ENCODE measurements around the gene ASPRV1. TPM values are rescaled to one million over a fixed set of nuclear protein-coding genes. Genes with fewer than 3 reads are reported as not detected.
"Not testable (repeated sequence)": the region's sequence is repeated elsewhere in the genome, so short reads cannot be mapped to it uniquely, and the experiment has no call there.

The ASPRV1 gene
- 0.23 TPM in 1 of 2 replicates, not detected in the other for total RNA-seq (2014; rRNA removed; shearing (Covaris generic))

DNA sequence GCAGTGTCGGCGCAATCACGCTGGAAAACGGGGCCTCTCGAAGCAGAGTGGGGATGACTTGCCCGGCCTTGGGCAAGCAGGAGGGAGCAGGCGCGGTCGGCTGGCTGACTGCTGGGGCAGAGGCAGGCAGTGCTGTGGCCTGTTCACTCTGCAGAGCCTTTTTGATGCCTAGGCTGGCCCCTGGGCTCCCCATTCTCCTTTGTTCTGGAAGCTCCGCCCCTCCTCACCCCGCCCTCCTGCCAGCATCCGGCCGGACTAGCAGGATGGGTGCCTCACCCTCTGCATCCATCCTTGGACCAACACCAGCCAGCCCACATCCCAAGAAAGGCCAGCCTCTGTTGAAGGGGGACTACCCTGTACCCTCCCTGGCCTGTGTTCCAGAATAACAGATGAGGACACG is at the start of gene ASPRV1:
Gene ASPRV1 (minus strand): TSS at position 136 of the 400 bp plus-strand sequence. CDS start 195 bp downstream, outside the sequence.
- no peak for DNase-seq (ENCODE audit: low spot score)

DNA sequence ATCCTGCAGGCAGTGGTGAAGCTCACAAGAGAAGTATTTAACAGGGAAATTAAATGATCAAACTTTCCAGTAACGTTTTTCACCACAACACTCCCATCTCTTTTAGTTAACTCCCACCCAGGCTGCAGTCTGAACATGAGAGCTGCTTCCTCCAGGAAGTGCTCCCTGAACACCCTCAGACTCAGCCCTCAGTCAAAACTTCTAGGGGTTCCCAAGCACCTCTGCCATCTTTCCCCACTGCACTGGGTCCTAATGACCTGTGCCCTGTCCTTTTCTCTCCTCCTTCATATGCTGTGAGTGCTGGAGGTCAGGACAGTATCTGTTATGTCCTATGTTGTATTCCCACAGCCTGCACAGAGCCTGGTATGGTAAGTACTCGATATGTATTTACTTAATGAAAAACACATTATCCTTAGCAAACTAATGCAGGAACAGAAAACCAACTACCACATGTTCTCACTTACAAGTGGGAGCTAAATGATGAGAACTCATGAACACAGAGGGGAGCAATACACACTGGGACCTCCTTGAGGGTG is 49.2 kb upstream of the ASPRV1 start:
- DNase-seq (ENCODE audit: low spot score) = no peak

DNA sequence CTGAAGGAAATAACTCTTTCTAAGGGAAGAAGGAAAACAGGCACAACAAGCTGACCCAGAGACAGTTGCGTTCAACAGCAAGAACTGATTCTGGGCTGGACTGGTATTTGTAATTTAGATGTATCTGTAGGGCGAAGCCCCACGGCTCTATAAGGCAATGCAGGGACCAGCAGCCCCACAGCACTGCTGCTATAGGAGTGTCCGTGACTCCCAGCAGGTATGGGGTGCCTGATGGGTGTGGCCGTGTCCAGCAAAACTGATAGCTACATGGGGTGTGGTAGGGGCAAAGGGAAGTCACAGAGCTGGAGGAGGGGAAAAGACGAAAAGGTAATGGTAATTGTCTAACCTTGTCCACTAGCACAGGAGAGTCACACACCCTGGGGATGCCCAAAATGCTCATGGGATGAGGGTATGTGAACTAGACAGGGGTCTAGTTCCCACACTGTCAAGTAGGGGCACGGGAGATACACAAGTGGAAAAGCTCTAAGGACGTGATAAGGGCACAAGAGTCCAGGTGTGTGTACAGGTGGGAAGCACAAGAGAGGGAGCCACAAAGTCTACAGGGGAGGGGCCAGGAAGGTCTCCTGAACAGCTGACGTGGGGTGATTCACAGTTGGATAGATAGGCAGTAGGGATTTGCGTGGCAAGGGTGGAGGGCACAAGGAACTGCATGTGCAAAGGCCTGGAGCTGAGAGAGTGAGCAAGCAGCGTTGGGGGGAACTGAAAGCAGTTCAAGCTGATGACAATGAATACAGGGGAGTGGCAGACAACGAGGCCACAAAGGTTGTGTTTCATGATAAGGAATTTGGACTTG is 48.5 kb upstream of the ASPRV1 start:
- no peak for DNase-seq (ENCODE audit: low spot score)

DNA sequence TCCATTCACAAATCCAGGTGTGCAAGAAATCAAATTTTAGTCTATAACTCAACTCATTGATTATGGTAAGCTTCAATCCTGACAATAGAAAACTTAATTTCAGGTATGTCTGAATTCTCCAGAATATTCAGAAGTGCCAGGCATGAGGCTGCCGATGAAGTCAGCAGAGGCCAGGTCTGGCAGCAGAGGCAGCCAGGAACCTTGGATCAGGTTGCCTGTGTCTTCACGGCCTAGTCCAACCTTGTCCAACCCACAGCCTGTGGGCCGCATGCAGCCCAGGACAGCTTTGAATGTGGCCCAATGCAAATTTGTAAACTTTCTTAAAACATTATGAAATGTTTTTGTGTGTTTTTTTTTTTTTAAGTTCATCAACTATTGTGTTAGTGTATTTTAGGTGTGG is 46.9 kb upstream of the ASPRV1 start:
- no peak for DNase-seq (ENCODE audit: low spot score)

DNA sequence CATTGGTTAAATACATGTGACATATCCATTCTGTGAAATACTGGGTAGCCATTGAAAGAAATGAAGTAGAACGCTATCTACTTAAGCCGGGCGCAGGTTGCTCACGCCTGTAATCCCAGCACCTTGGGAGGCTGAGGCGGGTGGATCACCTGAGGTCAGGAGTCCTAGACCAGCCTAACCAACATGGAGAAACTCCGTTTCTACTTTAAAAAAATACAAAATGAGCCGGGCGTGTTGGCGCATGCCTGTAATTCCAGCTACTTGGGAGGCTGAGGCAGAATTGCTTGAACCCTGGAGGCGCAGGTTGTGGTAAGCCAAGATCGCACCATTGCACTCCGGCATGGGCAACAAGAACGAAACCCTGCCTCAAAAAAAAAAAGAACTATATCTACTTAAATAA is 45.7 kb upstream of the ASPRV1 start:
- DNase-seq (ENCODE audit: low spot score) = no peak

DNA sequence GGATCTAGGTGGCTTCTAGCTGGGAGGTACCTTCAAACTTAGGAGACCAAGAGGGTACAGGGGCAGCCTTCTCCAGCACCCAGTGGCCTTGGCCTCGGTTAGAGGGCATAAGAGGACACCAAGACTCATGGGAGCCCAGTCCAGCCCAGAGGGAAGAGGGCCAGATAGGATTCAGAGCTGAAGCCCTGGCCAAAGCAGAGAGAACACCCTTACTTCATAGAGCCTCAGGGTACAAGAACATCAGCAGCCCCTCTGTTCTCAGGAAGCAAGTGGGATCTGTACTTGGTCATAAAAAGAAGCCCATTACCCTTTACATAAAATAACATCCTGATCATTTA is 45.0 kb upstream of the ASPRV1 start:
- no peak for DNase-seq (ENCODE audit: low spot score)

DNA sequence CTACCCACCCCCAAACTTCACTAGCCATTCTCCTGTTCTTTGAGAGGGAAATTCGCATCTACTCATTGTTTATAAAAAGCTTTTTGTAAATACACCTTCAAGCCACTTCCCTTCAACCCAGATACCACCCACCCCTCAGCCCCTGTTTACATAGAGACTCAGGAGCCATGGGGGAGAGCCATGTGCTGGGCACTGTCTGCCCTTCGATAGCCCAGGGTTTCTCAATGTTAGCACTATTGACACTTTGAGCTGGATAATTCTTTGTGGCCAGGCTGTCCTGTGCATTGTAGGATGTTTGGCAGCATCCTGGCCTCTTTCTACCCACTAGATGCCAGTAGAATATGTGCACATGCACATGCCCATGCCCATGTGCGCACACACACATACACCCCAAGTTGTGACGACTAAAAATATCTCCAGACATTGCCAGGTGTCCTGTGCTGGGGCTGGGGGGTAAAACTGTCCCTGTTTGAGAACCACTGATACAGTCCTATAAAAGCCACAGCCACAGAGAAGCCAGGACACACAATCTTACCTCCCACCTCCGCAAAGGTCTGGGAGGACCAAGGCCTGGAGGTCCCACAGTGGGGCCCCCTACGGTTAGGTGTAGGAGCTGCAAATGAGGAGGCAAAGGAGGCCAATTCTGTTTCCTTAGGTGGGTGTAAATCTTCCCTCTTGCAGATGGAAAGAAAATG is 44.5 kb upstream of the ASPRV1 start:
- no peak for DNase-seq (ENCODE audit: low spot score)

DNA sequence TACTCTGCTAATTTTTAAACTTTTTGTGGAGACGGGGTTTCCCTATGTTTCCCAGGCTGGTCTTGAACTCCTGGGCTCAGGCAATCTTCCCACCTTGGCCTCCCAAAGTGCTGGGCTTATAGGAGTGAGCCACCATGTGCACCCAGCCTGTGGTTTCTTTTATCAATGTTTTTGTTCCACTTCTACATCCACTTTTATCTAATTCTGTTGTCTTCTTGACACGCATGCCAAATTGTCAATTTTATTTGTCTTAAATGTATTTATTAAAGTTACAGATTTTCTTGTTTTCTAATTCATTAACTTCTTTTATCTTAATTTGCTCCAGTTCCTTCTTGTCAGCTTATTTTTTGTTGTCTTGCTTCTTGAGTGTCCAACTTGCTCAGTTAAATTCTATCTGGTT is 43.8 kb upstream of the ASPRV1 start:
- DNase-seq (ENCODE audit: low spot score) = no peak

DNA sequence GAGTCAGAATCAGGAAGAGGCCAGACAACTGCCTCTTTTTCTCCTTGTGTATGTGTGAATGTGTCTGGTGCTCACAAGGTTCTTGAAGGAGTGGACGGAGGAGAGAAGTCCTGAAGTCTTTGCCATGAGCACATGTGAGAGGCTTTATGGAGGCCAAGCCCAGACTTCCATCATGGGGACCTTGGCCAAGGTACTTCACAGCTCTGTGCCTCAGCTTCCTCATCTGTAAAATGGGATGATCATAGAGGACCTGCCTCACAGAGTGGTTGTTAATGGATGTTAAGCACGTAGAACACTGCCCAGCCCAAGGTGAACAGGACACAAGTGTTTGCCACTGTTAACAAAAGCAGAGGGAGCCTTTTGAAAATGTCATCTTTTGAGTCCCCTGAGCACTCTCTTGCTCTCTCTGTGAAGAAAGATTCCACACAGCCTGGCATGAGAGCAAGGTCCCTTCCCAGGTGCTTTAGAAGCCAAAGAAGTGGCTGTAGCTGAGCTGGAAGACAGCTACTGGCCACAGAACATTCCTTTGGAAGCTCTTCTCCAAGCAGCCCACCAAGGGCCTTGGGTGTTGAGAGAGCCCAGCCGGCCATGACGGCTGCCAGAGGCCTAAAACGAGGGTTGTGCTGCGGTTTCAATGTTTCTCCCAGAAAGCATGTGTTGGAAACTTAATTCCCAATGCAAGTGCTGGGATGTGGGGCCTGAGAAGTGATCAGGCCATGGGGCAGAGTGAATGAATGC is 41.8 kb upstream of the ASPRV1 start:
- DNase-seq (ENCODE audit: low spot score) = no peak

DNA sequence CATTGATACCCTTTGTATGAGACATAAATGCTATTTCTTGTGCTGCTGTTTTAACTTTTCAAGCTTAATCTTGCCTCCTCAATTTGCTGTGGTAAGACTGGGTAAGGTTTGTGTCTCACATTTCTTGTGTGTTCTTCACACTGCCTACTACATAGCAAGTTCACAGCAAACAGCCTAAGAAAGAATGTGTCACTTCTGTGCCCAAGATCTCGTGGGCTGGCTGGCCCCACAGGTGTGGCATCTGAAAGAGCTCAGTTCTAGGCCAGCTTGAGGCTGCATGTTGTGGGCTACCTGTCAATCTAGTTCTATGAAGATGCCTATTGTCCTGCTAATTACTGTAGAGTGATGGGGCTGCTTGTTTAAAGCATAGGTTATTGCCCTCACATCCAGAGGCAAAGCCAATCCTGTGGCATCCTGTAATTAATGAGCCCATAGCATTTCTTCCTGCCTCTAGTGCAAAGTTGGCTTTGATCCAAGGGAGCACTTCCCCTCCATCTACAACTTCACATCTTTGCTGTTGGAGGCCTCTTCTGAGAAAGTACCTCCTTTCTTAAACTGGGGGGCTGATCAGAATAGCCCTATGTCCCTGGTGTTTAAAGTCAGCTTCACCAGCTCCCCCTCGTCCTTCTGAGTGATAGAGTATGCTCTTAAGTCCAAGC is 40.9 kb upstream of the ASPRV1 start:
- DNase-seq (ENCODE audit: low spot score) = no peak

DNA sequence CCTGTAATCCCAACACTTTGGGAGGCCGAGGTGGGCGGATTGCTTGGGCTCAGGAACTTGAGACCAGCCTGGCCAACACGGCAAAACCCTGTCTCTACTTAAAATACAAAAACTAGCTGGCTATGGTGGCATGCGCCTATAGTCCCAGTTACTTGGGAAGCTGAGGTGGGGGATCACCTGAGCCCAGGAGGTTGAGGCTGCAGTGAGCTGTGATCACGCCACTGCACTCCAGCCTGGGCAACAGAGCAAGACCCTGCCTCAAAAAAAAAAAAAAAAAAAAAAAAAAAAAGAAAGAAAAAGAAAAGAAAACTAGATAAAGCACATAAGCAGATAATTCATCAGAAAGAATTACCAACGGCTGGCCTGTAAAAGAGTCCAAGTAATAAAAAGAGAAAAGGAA is 39.1 kb upstream of the ASPRV1 start:
- not testable (repeated sequence) for DNase-seq (ENCODE audit: low spot score)

DNA sequence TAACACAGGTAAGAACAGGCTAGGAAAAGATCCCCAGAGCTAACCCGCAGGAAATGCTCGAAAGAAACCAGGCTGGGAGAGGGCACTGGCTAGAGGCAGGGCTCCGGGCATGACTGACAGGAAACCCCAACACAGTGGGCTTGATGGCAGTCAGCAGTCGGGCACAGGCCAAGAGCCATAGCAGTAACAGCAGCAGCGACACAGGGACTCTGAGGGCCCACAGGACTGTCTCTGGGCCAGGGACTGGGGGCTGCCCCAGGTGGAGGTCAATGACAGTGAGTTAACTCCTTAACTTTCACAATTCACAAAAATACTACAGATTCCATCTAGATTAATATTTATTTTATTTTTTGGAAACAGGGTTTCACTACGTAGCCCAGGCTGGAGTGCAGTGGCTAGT is 37.3 kb upstream of the ASPRV1 start:
- DNase-seq (ENCODE audit: low spot score) = no peak

DNA sequence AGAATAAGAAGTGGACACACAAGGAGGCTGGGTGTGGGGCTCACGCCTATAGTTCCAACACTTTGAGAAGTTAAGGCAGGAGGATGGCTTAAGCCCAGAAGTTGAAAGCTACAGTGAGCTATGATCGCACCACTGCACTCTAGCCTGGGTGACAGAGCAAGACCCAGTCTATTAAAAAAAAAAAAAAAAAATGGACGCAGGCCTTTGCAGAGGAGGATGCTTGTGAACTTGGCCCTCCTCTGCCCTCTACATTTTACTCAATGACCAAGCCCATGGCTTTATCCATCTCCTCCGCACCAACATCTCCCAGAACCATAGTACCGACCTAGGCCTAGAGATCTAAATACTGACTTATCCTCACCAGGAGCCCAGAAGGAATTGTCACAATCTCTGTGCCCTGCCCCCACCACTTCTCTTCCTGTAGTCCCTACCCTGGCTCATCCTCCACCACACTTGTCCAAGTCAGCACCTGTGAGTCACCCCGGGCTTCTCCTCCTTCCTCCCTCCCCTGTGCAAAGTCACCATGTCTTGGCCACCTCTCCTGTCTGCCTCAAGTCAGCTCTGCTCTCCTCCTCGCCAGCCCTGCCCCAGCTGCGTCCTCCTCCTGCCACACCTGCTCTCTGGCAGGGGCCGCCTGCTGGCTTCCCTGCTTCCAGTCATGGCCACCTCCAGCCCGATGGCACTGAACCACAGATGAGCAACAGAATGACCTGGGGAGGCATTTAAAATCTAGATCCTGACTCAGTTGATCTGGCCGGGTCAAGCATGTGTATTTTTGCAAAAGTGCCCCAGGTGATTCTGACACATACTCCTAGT is 35.8 kb upstream of the ASPRV1 start:
- DNase-seq (ENCODE audit: low spot score) = no peak

DNA sequence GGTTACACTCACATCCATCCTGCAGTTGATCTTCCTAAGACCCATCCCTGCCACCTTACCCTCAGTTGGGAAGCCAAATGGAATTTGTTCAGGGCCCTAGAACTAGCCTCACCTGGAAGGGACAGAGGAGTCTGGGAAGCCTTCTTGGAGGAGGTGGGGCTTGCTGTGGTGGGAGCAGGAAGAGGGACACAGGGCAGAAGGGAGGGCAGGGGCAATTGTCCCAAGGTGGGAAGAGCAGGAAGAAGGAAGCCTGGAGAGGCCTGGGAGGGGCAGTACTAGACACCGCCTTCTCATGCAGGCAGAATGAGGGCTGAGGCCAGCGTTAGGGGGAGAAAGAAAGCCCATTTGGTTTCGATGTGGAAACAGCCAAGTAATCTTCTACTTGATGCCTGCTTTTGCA is 34.1 kb upstream of the ASPRV1 start:
- DNase-seq (ENCODE audit: low spot score) = no peak

DNA sequence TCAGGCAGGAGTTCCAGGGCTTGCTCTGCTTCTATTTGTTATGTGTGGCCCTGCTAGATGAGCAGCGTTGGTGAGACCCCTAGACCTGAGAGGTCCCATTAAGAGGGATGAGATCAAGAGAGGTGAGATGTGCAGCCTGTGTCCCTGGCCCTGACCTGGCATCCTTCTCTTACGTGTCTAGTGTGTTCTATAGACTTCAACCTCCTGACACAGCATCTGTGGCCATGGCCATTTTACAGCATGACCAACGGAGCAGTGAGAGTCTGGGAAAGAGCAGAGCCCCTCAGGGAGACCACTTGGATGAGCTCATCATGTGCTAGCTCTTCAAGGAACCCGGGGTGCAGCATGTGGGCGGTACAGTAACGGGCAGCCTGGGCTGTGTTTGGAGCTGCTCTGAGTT is 32.7 kb upstream of the ASPRV1 start:
- no peak for DNase-seq (ENCODE audit: low spot score)

DNA sequence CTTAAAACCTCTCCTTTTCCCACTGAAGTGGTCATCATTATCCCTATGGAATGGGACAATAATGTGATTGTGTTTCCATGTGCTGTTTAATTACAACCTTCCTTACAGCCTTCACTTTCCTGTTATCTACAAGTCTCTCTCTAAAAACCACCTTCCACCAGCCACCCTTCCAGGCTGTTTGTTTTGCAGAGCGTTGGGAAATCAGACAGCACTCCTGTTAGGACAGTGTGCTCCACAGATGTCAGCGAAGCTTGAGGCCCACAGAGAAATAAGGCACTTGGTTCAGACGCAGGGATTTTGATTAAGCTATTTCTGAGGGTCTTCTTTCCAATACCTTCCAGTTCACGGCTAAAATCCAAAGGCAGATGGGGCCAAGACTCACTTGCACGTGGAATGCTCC is 32.3 kb upstream of the ASPRV1 start:
- DNase-seq (ENCODE audit: low spot score) = no peak

DNA sequence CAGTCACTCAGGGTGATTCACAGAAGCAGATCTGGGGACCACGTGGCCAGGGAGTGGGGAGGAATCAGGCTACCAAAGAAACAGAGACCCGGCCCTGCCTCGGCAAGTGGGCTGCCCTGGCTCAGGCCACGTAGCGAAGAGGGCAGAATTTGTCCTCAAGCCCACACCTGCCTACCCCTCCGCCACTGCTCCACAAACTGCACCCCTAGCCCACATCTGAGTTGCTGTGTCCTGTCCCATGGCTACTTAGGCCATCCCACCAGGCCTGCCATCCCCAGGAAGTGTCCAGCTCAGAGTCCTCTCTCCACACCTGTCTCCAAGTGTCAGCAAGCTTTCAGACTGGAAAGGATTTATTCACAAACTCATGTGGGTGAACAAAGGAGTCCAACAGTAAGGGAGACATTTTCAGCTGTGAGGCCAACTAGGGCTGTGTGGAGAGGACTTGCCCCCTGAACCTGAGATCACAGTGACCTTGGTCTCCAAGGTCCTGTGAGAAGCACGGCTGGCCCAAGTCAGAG is 31.7 kb upstream of the ASPRV1 start:
- no peak for DNase-seq (ENCODE audit: low spot score)

DNA sequence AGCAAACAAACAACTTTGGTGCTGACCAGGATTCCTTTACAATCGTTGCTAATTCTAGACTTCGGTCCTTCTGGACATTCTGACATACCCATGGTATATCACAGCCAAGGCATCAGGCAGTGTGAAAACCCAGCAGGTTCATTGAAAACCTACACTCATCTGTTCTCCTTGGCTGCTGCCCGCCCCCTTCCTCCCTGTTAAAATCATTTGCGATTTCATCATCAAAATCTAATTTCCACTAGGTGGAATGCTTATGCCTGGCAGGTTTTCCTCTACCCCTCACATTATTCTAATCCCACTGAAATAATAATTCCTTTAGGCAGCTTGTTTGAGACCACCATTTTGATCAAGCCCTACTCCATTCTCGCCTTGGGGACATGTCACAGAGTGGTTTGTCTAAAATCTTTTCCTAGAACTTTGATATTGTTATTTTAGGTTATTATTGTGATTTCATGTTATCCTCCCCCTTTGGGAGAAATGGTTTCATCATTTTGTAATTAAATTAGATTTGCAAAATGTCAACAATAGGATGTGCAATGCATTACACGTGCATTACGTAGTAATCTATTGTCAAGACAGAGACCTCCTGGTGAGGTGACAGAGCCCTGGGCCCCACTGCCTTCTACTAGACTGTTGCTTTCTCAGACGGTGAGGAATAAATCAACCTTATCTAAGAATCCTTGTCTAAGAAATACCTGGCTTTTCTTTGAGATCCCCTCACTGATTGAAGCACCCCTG is 31.0 kb upstream of the ASPRV1 start:
- no peak for DNase-seq (ENCODE audit: low spot score)

DNA sequence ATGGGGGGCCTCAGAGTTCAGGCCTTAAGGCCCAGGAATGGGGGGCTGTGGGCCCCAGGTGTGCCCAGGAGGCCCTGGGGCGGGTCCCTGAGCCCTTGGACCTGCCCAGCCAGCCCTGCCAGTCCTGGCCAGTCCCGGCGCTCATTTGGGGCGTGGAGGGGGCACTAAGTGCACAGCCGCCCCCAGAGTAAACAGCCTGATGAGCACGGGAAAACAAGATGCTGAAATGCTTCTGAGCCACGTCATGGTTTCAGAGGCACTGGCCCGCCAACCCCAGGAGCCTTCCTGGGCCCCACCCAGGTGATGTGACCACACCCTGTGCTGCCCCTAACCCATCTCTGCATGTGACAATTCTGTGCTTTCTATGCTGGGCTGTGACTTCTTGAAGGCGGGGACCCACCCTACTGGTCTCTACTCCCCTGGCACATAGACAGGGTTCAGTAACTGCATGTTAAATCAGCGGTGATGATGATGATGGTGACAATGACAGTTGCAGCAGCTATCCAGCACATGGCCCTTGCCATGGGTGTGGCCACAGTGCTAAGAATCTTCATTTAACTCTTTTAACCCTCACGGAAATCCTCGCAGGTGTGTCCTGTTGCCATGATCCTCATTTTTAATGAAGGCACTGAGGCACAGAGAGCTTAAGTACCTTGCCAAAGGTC is 28.1 kb upstream of the ASPRV1 start:
- DNase-seq (ENCODE audit: low spot score) = no peak

DNA sequence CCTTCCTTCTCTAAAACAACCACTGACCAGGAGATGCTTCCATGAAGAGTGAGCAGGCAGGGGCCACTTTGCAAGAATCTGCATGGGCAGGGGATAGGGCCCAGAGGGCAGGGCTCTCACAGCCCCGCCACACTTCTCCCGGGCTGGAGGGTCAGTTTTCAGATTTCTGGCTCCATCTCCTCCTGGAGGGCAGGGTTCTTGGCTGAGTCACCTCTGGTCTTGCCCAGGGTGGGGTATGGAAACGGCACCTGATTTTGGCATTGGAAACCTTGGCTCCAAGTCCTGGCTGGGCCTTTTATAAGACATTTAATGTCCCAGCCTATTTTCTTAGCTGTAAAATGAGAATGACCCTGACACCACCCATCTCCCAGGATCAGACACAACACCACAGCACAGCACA is 27.6 kb upstream of the ASPRV1 start:
- no peak for DNase-seq (ENCODE audit: low spot score)

All from H4 (cell line).